ENCODE measurements around the gene RMND5B.

DNA sequence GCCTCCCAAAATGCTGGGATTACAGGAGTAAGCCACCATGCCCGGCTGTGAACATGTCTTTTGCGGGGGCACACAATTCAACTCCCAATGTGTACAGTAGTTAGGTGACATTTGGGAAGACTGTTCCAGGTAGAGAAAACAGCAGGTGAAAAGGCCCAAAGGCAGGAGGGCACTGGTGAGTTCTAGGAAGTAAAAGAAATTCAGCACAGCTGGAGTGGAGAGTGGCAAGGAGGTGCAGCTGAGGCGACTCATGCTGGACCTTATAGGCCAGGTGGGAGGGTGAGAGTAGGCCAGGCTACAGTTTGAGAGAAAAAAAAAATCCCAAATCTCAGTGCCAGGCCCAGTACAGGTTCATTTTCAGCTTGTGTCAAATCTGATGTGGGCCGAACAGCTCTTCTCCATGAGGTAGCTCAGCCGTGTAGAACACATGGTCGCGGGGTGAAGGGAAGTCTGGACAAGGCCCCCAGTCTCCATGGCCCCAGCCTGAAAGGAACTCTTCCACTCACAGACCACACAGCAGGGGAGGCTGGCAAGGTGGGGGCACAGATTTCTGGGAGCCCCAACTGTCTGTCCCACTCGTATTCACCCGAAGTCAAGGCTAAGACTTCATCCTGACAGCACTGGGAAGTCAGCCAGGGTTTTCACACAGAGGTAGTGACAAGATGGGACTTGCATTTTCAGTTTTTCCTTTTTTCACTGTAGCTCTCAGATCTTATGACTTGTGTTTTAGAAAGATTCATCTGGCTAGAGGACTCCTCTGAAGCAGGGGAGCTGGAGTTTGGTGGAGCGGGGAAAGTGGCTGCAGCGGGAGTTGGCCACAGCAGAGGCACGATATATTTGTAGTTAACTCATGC lies 69.0 kb downstream of the RMND5B start:
- TF ChIP-seq GATA2 (IDR thresholded peaks at IDR 0.05; ENCODE audit: low read depth, low read length) = no peak
- no peak for TF ChIP-seq GATA3 (IDR thresholded peaks at IDR 0.05; ENCODE audit: low read depth, low read length)
